Peyer's patch (tissue), 4 donors: Measurements from ENCODE around the gene FIGNL2. TPM values are rescaled to one million over a fixed set of nuclear protein-coding genes. Genes with fewer than 3 reads are reported as not detected.

ENCODE experiments used
- DNase-seq, 3 donors: peaks; one replicate each; pipeline ENCODE4 v3.0.0-alpha.2; 2017 to 2019
- H3K27ac ChIP-seq, 4 donors: fragments of 200-600 bp; sonication (generic); one replicate each; pipeline ENCODE4 v1.5.1; 2016 to 2019
- H3K27me3 ChIP-seq, 2 donors: fragments of 200-600 bp; sonication (generic); one replicate each; pipeline ENCODE4 v1.5.1; 2019
- H3K36me3 ChIP-seq, 3 donors: fragments of 200-600 bp; sonication (generic); one replicate each; pipeline ENCODE4 v1.5.1; 2016 to 2019
- H3K4me1 ChIP-seq, 4 donors: fragments of 200-600 bp; sonication (generic); one replicate each; pipeline ENCODE4 v1.5.1; 2016 to 2019
- H3K4me3 ChIP-seq, 4 donors: fragments of 200-600 bp; sonication (generic); 1 replicate in 3 of 4; 2 replicates in 1 of 4; pipeline ENCODE4 v1.5.1; 2016 to 2019; ENCODE audit warnings: mild to moderate bottlenecking in 1 of 4
- H3K9me3 ChIP-seq, 4 donors: fragments of 200-600 bp; sonication (generic); one replicate each; pipeline ENCODE4 v1.5.1; 2016 to 2019; ENCODE audit warnings: mild to moderate bottlenecking in 1 of 4
- POLR2A ChIP-seq, 2 donors: fragments of 450-650 bp; IDR thresholded peaks; one replicate each; pipeline ENCODE4 v1.5.1; 2017; ENCODE audit warnings: antibody characterized with exemption in 2 of 2, mild to moderate bottlenecking in 2 of 2, moderate library complexity in 2 of 2
- total RNA-seq, 4 donors: library from RNA; depleted of rRNA; stranded (reverse); fragments of >200 nt; gene quantifications; one replicate each; pipeline ENCODE4 v1.1.0, GENCODE V29; 2016
- TF ChIP-seq, protein P1 (sequence below), 6 experiments: fragments of 450-650 bp in 4 of 6; fragments of 200-600 bp in 2 of 6; sonication (generic) in 1 of 6; IDR thresholded peaks; one replicate each; pipeline ENCODE4 v1.5.1; 2017 to 2019; ENCODE audit warnings: antibody characterized with exemption in 6 of 6, mild to moderate bottlenecking in 3 of 6, moderate library complexity in 1 of 6

Gene FIGNL2
- total RNA-seq, 4 donors from 2014 or later = 0.19 TPM; not detected in 3

DNA sequence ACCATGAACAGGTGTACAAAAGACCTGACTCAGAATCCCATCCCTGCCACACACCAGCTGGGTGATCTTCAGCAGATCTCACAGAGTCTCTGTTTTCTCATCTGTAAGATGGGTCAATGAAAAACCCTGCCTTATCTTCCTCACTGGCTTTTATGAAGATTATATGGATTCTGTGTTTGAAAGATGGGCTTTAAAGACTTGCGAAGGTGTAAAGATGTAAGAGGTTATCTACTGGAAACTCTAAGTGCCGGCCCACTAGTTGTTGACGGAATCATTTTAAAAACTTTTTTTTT lies 24.1 kb upstream of the FIGNL2 start:
- Histone ChIP-seq H3K4me3 (no peak overlapping the region), H3K36me3 (no peaks in the 10 kb centered on the region), H3K9me3 (no peaks in the 10 kb centered on the region), H3K4me1 (peaks cover 0 to 8% (median 4%) of the 10 kb centered on the region in 4 donors), H3K27me3 (peaks cover 0 to 9% of the 10 kb centered on the region in 2 donors), H3K27ac (no peak overlapping the region)
- TF ChIP-seq POLR2A (IDR thresholded peaks at IDR 0.05) = no peak
- TF ChIP-seq, protein P1, sequence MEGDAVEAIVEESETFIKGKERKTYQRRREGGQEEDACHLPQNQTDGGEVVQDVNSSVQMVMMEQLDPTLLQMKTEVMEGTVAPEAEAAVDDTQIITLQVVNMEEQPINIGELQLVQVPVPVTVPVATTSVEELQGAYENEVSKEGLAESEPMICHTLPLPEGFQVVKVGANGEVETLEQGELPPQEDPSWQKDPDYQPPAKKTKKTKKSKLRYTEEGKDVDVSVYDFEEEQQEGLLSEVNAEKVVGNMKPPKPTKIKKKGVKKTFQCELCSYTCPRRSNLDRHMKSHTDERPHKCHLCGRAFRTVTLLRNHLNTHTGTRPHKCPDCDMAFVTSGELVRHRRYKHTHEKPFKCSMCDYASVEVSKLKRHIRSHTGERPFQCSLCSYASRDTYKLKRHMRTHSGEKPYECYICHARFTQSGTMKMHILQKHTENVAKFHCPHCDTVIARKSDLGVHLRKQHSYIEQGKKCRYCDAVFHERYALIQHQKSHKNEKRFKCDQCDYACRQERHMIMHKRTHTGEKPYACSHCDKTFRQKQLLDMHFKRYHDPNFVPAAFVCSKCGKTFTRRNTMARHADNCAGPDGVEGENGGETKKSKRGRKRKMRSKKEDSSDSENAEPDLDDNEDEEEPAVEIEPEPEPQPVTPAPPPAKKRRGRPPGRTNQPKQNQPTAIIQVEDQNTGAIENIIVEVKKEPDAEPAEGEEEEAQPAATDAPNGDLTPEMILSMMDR (IDR thresholded peaks at IDR 0.05) = no peak
- no peak for DNase-seq

DNA sequence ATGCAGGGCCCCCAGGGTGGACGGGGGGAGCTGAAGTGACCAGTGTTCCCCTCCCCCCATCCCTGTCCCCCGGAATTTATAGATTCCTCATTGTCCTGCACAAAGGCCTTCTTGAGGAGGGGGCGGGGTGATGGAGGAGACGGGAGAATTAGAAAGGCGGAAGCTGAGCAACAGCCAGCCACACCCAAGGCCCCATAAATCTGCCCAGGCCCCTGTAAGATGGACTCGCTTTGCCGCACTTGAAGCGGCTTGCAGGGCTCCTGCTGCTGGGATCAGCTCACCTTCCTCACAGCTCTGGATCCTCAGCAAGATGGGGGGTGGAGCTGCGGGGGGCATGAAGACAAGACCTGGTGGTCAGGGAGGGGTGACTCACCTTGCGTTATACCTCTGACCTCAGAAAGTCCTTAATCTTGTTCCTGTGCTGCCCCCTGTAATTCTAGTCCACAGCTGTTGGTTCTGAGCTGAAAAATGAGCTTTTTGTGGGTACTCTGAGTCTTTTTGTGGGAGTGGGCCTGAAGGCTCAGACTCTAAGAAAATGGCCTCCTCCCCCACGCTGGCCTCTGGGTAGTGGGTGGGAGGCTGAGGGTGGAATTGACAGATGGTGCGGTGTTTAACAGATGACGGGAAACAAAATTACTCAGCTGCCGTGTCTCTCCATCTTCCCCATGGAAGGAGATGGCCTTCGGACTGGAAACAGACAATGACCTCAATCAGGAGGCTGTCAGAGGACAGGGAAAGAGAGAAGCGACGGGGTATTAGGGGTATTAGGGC lies 23.6 kb upstream of the FIGNL2 start:
- TF ChIP-seq POLR2A (IDR thresholded peaks at IDR 0.05) = no peak
- TF ChIP-seq, protein P1 (IDR thresholded peaks at IDR 0.05) = no peak
- peaks cover 0 to 9% of the 10 kb centered on the region in 2 donors for H3K27me3 ChIP-seq
- no peak overlapping the region for H3K27ac ChIP-seq
- H3K36me3 ChIP-seq = no peaks in the 10 kb centered on the region
- no peak overlapping the region for H3K4me3 ChIP-seq
- DNase-seq = no peak
- peaks cover 0 to 8% (median 4%) of the 10 kb centered on the region in 4 donors for H3K4me1 ChIP-seq
- H3K9me3 ChIP-seq = no peaks in the 10 kb centered on the region

DNA sequence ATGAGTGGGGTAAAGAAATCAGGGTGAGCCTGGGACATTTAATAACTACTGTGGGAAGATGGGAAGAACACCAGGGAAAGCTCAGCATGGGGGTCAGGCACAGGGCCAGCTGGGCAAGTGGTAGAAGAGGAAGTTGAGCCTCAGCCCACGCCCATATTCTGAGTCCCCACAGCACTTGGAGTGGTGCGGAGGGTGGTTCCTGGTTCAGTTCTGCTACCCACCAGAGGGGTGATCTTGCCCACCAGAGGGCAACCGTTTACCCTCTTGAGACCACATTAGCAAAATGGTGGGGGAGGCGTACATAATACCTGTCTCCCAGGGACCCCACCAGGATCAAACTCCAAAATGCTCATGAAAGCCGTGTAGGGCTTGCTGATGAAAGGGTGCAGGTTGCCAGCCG lies 22.6 kb upstream of the FIGNL2 start:
- H3K4me3 ChIP-seq = no peak overlapping the region
- H3K27me3 ChIP-seq = peaks cover 0 to 9% of the 10 kb centered on the region in 2 donors
- TF ChIP-seq POLR2A (IDR thresholded peaks at IDR 0.05) = no peak
- TF ChIP-seq, protein P1 (IDR thresholded peaks at IDR 0.05) = no peak
- no peaks in the 10 kb centered on the region for H3K9me3 ChIP-seq
- DNase-seq = no peak
- no peaks in the 10 kb centered on the region for H3K36me3 ChIP-seq
- peaks cover 0 to 8% (median 4%) of the 10 kb centered on the region in 4 donors for H3K4me1 ChIP-seq
- H3K27ac ChIP-seq = no peak overlapping the region

DNA sequence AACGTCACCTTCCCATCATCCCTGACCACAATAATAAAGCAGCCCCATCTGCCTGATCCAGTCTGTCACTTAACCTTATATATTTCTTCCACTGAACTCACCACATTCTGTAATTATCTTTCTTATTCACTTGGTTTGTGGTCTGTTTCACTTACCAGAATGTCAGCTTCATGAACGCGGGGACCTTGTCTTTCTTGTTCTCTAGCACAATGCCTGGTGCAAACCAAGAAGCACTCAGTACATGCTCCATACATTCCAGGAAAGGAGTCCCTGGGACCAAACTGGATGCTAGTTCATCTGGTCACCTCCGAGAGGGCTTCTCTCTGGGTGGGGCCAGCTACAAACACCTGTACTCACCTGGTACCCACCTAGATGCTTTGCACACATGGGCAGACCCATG lies 22.0 kb upstream of the FIGNL2 start:
- TF ChIP-seq, protein P1 (IDR thresholded peaks at IDR 0.05) = no peak
- no peak for TF ChIP-seq POLR2A (IDR thresholded peaks at IDR 0.05)
- Histone ChIP-seq H3K36me3 (no peaks in the 10 kb centered on the region), H3K9me3 (no peaks in the 10 kb centered on the region), H3K27ac (no peak overlapping the region), H3K27me3 (peaks cover 0 to 9% of the 10 kb centered on the region in 2 donors), H3K4me3 (no peak overlapping the region), H3K4me1 (peaks cover 0 to 8% (median 4%) of the 10 kb centered on the region in 4 donors)
- no peak for DNase-seq

DNA sequence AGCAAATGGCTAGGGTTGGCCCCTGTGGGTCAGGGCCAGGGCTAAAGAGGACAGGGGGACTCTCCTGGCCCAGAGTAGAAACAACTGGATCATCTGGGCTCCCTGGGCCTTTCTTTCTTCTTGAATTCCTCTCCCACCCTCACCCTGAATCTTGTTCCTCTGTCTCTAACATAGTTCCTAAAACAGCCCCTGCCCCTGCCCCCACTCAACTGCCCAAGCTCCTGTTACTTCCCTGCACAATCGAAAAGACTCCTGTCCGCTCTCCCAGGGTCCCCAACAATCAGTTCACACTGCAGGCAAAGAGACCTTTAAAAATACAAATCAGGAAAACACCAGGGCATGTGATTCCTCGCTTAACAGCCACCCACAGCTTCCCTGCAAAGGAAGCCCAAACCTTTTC lies 21.4 kb upstream of the FIGNL2 start:
- Histone ChIP-seq H3K9me3 (no peaks in the 10 kb centered on the region), H3K27me3 (peaks cover 0 to 9% of the 10 kb centered on the region in 2 donors), H3K4me1 (peaks cover 0 to 9% (median 4%) of the 10 kb centered on the region in 4 donors), H3K36me3 (no peaks in the 10 kb centered on the region), H3K4me3 (no peak overlapping the region), H3K27ac (no peak overlapping the region)
- TF ChIP-seq, protein P1 (IDR thresholded peaks at IDR 0.05) = no peak
- no peak for DNase-seq
